ENCODE measurements around the gene IRF2BP1. TPM values are rescaled to one million over a fixed set of nuclear protein-coding genes. Genes with fewer than 3 reads are reported as not detected.
A peak's percentile ranks its signal among the peaks of the same experiment; 100 is the strongest.

Gene IRF2BP1
- total RNA-seq, 1 donor: 25.7 TPM

DNA sequence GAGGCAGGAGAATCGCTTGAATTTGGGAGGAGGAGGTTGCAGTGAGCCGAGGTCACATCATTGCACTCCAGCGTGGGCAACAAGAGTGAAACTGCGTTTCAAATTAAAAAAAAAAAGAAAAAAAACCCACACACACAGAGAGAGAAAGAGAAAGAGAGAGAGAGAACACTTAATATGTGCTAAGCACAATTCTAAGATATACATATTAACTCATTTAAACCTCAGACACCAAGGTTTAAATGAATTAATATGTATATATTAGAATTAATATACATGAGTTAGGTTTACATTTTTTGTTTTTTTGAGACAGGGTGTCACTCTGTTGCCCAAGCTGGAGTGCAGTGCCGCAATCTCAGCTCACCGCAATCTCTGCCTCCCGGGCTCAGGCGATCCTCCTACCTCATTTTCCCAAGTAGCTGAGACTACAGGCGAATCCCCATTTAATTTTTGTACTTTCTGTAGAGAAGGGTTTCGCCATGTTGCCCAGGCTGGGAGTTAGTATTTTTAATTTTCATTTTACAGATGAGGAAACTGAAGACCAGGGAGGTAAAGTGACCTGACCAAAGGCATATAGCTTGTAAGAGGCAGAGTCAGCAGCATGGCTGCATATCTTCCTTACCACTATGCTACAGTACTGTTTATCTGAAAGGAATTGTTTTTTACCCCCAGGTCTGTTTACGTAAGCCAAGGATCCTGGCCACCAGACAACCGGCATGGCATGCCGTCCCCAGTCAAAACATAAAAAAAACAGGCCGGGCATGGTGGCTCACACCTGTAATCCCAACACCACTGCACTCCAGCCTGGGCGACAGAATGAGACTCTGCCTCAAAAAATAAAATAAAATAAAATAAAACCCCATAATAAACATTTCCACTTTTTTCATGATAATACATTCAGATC is 25.3 kb downstream of the IRF2BP1 start:
- no peak overlapping the region for H3K4me3 ChIP-seq (ENCODE audit: low read depth, low read length)
- no peak for TF ChIP-seq CTCF (IDR thresholded peaks at IDR 0.05; ENCODE audit: insufficient read depth, low read length)
- DNase-seq (ENCODE audit: low read depth): no peak

GRCh38 chr19:45854167-45854778 is 31.7 kb downstream of the IRF2BP1 start:
- TF ChIP-seq CTCF (IDR thresholded peaks at IDR 0.05; ENCODE audit: insufficient read depth, low read length): no peak
- no peak for DNase-seq (ENCODE audit: low read depth)
- no peak overlapping the region for H3K4me3 ChIP-seq (ENCODE audit: low read depth, low read length)

DNA sequence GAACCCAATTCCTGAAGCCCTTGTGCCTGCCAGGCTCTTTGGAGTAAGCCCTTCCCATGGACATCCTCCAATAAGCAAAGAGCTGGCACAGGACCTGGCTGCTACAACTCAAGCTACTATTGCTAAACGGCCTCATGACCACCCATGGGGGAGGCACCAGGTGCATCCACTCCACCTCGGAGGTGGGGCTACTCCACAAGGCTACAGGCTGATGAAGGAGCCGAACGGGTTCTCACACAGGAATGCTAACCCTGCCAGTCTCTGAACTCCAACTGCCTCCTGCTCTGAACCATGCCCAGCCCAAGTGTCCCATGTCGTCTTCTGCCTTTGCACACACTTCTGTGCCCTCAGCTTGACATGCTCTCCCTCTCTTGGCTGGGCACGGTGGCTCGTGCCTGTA is 33.0 kb downstream of the IRF2BP1 start:
- H3K4me3 ChIP-seq (ENCODE audit: low read depth, low read length): no peak overlapping the region
- no peak for TF ChIP-seq CTCF (IDR thresholded peaks at IDR 0.05; ENCODE audit: insufficient read depth, low read length)
- no peak for DNase-seq (ENCODE audit: low read depth)

GRCh38 chr19:45852145-45852750 is 33.7 kb downstream of the IRF2BP1 start:
- no peak for DNase-seq (ENCODE audit: low read depth)

DNA sequence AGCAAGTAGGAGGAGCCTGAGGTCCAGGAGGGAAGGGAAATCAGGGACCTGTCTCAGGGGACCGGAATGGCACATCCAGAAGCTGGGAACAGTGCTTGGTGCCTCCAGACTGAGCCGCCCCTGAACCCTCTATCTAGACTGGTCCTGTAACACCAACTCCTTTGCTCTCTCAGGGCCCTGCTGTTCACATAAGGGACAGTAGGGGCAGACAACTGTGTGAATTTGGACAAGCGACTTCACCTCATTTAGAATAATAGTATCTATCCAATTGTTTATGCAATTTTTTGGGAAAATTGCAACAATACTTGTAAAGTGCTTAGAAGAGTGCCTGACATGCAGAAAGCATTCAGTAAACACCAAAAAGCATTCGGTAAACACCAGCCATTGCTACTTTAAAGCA is 37.0 kb downstream of the IRF2BP1 start:
- no peak overlapping the region for H3K4me3 ChIP-seq (ENCODE audit: low read depth, low read length)
- TF ChIP-seq CTCF (IDR thresholded peaks at IDR 0.05; ENCODE audit: insufficient read depth, low read length): peak; percentile 37
- DNase-seq (ENCODE audit: low read depth): peak; percentile 4

More at GRCh38 chr19:45852145-45852750, 33.7 kb downstream of the IRF2BP1 start:
- no peak overlapping the region for H3K4me3 ChIP-seq (ENCODE audit: low read depth, low read length)
- no peak for TF ChIP-seq CTCF (IDR thresholded peaks at IDR 0.05; ENCODE audit: insufficient read depth, low read length)

DNA sequence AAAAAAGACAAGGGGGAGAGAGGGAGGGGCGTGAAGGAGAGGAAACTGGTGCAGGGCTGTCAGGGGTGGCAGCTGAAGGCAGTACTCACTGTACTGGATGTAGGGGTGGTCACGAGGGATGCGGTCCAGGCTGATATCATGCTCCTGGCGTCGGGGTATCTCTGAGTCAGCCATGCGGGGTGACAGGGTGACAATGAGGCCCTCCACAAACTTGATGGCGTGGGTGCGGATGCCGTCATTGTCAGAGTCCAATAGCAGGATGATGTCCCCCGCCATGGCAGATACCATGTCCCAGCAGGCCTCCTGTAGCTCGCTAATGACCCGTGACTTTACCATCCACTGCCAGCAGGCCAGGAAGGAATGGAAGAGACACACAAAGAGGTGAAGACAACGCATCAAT is 38.3 kb downstream of the IRF2BP1 start:
- H3K4me3 ChIP-seq (ENCODE audit: low read depth, low read length): no peak overlapping the region
- no peak for DNase-seq (ENCODE audit: low read depth)
- no peak for TF ChIP-seq CTCF (IDR thresholded peaks at IDR 0.05; ENCODE audit: insufficient read depth, low read length)

All from fibroblast of the aortic adventitia (primary cell).